GM12864 (cell line): ENCODE data around the gene TET2.

Experiments used
- DNase-seq: peaks from one replicate; pipeline ENCODE4 v3.0.0-alpha.2; 2011; ENCODE audit warnings: low read depth
- H3K4me3 ChIP-seq: 2 replicates; pipeline ENCODE4 v1.5.1; 2011; ENCODE audit warnings: mild to moderate bottlenecking, low read depth, low read length, control low read depth
- TF ChIP-seq, protein P1 (sequence below): IDR thresholded peaks from 2 replicates; pipeline ENCODE4 v1.5.1; 2011; ENCODE audit warnings: low read depth, mild to moderate bottlenecking, moderate library complexity, low read length, control low read depth, inconsistent platforms; ENCODE audit errors: missing control alignments

The TET2 gene

DNA sequence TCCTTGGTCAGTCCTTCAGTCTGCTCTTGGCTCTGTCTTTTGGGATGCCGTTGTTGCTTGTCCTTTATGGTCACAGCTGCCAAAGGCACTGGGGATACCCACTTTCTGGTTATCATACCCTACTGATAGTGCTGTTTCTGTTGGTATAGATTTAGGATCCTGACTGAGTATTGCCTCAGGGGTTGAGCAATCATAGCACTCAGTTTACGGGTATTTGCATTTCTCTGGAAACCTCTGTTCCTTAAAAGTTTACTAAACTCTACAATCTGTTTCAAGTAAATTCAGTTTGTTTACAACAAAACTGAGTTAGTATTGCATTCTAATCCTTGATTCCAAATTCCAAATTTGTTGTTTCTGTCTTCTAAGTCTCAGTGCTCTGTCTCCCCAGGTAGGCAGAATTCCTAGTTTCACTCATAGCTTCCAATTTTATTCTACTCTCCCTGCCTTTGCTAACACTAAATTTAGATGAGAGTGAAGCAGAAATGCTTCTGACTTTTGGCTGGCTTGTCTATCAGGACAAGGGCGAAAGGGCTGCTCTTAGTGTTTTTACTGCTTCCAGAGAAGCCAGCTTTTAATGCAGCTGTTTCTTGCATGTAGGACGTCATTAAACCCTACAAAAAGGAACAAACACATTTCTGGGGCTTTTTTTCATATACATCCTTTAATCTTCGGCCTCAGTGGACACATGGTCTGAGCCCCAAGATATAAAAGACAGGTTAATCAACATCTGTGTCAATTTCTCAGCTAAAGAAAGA is 17.2 kb upstream of the TET2 start:
- H3K4me3 ChIP-seq: no peak overlapping the region
- TF ChIP-seq, protein P1, sequence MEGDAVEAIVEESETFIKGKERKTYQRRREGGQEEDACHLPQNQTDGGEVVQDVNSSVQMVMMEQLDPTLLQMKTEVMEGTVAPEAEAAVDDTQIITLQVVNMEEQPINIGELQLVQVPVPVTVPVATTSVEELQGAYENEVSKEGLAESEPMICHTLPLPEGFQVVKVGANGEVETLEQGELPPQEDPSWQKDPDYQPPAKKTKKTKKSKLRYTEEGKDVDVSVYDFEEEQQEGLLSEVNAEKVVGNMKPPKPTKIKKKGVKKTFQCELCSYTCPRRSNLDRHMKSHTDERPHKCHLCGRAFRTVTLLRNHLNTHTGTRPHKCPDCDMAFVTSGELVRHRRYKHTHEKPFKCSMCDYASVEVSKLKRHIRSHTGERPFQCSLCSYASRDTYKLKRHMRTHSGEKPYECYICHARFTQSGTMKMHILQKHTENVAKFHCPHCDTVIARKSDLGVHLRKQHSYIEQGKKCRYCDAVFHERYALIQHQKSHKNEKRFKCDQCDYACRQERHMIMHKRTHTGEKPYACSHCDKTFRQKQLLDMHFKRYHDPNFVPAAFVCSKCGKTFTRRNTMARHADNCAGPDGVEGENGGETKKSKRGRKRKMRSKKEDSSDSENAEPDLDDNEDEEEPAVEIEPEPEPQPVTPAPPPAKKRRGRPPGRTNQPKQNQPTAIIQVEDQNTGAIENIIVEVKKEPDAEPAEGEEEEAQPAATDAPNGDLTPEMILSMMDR: no peak
- DNase-seq: no peak

DNA sequence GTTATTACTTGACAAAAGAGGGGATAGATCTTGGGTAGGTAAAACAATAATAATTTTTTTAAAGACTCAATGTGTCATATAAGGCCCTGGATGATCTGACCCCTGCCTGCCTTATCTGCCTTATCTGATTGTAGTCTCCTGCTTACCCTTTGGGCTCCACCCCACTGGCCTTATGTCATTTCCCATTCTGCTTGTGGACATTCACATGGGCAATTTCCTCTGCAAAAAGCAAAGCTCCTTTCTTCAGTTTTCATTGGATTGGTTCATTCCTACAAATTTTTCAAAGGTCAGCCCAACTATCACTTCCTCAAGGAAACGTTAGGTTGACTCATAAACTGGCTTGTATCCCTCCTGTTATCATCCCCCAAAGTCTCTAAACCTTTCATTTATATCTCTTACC is 15.7 kb upstream of the TET2 start:
- TF ChIP-seq, protein P1: no peak
- DNase-seq: no peak
- H3K4me3 ChIP-seq: no peak overlapping the region

DNA sequence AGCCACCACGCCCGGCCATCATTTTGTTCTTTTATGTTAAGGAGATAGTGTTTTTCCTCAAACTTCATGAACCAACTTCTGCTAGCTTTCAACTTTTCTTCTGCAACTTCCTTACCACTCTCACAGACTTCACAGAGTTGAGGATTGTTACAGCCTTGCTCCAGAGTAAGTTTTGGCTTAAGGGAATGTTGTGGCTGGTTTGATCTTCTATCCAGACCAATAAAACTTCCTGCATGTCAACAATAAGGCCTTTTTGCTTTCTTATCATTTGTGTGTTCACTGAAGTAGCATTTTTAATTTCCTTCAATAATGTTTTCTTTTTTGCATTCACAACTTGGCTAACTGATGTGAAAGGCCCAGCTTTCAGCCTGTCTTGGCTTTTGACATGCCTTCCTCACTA is 12.7 kb upstream of the TET2 start:
- TF ChIP-seq, protein P1: no peak
- DNase-seq: no peak
- H3K4me3 ChIP-seq: no peak overlapping the region

DNA sequence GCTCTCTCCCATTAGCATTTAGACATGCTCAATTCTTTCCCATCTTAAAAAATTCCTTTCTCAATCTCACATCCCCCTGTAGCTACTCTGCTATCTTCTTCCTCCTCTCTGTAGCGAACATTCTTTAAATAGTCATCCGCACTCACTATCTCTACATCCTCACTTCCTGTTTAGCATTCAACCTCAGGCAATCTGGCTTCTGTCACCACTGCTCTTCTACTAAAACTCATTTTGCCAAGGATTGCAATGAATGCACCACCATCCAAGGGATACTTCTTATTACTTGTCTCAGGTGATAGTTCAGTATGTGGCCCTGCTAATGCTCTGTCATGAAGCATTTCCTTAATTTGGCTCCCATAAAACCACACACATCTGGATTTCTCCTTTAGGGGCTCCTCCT is 10.9 kb upstream of the TET2 start:
- H3K4me3 ChIP-seq: no peak overlapping the region

DNA sequence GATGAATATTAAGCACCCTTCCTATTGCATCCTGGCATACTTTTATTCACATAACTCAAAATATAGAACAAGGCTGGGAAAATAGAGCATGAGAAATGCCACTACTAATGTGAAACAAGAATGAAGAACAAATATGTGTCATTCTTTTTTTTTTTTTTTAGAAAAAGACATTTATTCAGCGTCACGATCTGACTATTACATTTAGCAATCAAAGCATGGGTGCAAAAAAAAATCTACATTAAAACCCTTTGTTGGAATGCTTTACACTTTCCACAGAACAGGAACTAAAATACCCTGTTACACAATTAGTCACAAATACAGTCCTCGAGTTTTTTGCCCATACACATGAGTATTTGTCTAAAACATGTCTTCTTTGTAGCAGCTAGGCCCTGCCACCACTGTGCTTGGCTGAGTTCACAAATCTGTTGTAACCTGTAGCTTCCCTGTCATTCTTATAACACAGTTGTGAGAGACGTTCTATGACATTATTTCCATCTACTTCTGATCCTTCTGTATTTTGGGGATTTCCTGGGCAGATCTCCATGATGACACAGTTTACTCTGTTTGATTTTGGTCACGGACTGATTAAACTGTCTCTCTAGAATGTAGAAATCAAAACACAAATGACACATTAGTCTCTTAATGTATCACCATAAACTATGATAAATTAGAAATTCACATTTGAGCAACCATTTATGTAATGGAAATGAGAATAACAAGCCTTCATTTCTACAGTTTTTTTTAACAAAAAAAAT is 9.4 kb upstream of the TET2 start:
- H3K4me3 ChIP-seq: no peak overlapping the region
- no peak for DNase-seq
- TF ChIP-seq, protein P1: no peak

More for the DNA sequence above, 10.9 kb upstream of the TET2 start:
- no peak for DNase-seq
- TF ChIP-seq, protein P1: no peak

DNA sequence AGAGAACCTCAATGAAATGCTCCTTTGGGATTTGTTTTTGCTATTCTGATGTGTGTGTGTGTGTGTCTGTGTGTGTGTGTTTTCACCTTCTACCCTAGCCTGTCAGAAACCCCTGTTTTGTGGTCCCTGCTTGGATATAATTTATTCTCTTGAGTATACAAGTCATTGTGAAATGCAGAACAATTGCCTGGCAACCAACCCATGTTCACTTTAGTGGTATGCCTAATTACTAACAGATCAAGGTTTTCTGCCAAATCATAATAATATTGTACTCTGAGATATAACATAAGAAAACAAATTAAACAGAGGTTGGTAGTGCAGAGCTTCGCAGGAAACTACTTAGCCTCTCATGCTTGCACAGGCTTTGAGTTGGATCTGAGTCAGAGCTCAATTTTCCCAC is 7.0 kb upstream of the TET2 start:
- H3K4me3 ChIP-seq: no peak overlapping the region
- TF ChIP-seq, protein P1: no peak
- DNase-seq: no peak
